Mesodermal cell (in vitro differentiated cells): ENCODE results near the gene MS4A15.

ENCODE experiments used
- H3K27ac ChIP-seq: 2 replicates; pipeline ENCODE4 v1.7.0; 2013; ENCODE audit warnings: mild to moderate bottlenecking, low read depth, low read length, moderate library complexity; ENCODE audit not compliant: severe bottlenecking
- H3K36me3 ChIP-seq: 2 replicates; pipeline ENCODE4 v1.7.1; 2013; ENCODE audit warnings: mild to moderate bottlenecking, low read length, moderate library complexity; ENCODE audit not compliant: control insufficient read depth, insufficient read depth
- H3K4me1 ChIP-seq: one replicate; pipeline ENCODE4 v1.7.1; 2013; ENCODE audit warnings: mild to moderate bottlenecking, low read length; ENCODE audit not compliant: insufficient read depth, control insufficient read depth, poor library complexity, severe bottlenecking
- H3K4me3 ChIP-seq: 2 replicates; pipeline ENCODE4 v1.7.0; 2013; ENCODE audit warnings: low read length, control low read depth, mild to moderate bottlenecking; ENCODE audit not compliant: insufficient read depth, poor library complexity, severe bottlenecking; ENCODE audit errors: extremely low read depth
- H3K9me3 ChIP-seq: 2 replicates; pipeline ENCODE4 v1.7.1; 2013; ENCODE audit warnings: mild to moderate bottlenecking, low read length, moderate library complexity; ENCODE audit not compliant: control insufficient read depth
- WGBS, 2 experiments: methylation state at CpG; one replicate each; pipeline ENCODE4 v1.1.5; 2013; ENCODE audit warnings: missing lambda C conversion rate in 2 of 2; ENCODE audit not compliant: insufficient coverage in 2 of 2; 5-methylcytosine and 5-hydroxymethylcytosine counted together

The MS4A15 gene

DNA sequence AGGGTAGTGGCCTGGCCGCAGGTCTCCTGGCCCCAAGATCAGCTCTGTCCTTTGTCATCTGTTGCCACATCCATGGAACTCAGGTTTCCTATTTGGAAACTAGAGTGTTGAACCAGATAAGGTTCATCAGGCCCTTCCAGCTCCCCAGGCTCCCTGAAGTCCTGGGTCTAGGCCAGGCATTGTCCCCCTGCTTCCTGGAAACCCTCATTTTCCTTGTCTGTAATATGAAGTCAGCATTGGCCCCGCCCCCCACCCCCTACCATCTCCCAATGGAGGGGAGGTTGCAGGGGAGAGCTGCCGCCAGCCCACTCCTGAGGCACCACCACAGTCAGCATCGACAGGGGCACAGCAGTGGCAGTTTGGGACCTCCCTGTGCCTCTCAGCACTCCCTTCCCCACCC is 19.5 kb downstream of the MS4A15 start:
- 74 to 89% methylated on average over 1 to 3 of the region's 4 CpGs for WGBS, 2 experiments
- Histone ChIP-seq H3K36me3 (no peaks in the 10 kb centered on the region), H3K27ac (no peak overlapping the region), H3K4me1 (peaks cover 5% of the 10 kb centered on the region), H3K4me3 (no peak overlapping the region), H3K9me3 (no peaks in the 10 kb centered on the region)

DNA sequence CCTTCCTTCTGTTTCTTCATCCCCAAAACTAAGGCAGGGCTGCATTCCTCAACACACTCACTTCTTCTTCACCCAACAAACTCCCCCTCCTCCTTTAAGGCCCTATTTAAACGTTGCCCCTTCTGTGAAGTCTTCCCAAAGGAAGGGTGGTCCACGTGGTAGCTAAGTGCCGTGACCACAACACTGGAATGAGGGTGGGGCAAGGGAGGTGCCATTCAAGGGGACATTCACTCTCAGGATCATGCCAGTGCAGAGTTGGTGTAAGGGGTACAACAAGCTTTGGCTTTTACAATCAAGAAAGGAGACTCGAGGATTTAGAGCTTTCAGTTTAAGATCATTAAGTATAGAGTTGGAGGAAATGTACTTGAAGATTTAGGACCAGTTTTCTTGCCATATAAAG is 20.4 kb downstream of the MS4A15 start:
- WGBS, 2 experiments = 81 to 91% methylated on average over 3 of the region's 4 CpGs
- Histone ChIP-seq H3K9me3 (no peaks in the 10 kb centered on the region), H3K36me3 (no peaks in the 10 kb centered on the region), H3K4me1 (peaks cover 5% of the 10 kb centered on the region), H3K27ac (no peak overlapping the region), H3K4me3 (no peak overlapping the region)

- peaks cover 5% of the 10 kb centered on the region for H3K4me1 ChIP-seq
- H3K27ac ChIP-seq = no peak overlapping the region
- H3K36me3 ChIP-seq = no peaks in the 10 kb centered on the region
- H3K4me3 ChIP-seq = no peak overlapping the region
- 90 to 100% methylated on average over 1 of the region's 2 CpGs for WGBS, 2 experiments
- H3K9me3 ChIP-seq = no peaks in the 10 kb centered on the region
Measured at GRCh38 chr11:60777572-60777971, 20.9 kb downstream of the MS4A15 start.

DNA sequence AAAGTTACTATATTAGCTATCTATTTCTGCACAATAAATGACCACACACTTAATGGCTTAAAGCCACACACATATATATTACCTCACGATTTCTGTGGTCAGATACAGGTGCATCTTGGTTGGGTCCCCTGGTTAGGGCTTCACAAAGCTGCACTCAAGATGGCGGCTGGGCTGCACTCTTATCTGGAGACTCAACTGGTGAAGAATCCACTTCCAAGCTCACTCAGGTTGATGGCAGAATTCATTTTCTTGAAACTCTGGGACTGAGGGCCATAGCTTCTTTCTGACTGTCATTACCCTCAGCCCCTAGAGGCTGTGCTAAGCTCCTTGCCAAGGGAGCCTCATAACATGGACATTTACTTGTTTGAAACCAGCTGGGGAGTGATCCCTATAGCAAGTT is 23.4 kb downstream of the MS4A15 start:
- 89 to 92% methylated on average over 2 of the region's 2 CpGs for WGBS, 2 experiments
- Histone ChIP-seq H3K4me1 (peaks cover 5% of the 10 kb centered on the region), H3K9me3 (no peaks in the 10 kb centered on the region), H3K4me3 (no peak overlapping the region), H3K36me3 (no peaks in the 10 kb centered on the region), H3K27ac (no peak overlapping the region)

- no peaks in the 10 kb centered on the region for H3K36me3 ChIP-seq
- no peaks in the 10 kb centered on the region for H3K9me3 ChIP-seq
- H3K27ac ChIP-seq = no peak overlapping the region
- H3K4me3 ChIP-seq = no peak overlapping the region
- peaks cover 5% of the 10 kb centered on the region for H3K4me1 ChIP-seq
Measured at GRCh38 chr11:60780774-60781173, 24.1 kb downstream of the MS4A15 start.

DNA sequence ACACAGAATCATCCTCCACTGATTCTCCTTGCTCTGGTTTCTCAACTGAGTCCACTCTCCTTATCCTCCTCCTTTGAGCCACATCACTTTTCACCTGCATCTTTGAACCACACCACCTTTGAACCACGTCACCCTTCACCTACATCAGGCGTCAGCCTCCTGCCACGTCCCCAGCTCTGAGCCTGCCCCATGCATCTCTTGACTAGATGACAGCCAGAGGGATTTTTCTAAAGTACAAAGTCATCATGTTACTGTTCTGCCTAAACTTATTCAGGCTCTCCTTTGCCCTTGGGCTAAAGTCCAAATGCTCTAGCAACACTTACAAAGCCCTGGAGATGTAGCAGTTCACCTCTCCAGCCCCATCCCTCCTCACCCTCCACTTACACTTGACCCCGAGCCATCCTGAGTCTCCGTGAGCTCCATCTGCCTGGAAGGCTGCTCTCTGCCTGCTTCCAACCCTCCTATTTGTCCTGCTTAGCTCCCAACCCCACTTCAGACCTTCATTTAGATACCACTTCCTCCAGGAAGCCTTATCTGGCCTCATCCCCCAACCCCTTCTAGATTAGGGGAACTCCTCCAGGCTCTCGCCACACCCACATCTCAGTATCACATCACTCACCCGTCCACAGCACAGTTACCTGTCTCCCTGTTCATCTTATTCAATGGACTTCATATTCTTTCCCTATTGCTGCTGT is 24.8 kb downstream of the MS4A15 start:
- H3K36me3 ChIP-seq = no peaks in the 10 kb centered on the region
- H3K4me3 ChIP-seq = no peak overlapping the region
- H3K4me1 ChIP-seq = peaks cover 5% of the 10 kb centered on the region
- no peaks in the 10 kb centered on the region for H3K9me3 ChIP-seq
- 87 to 90% methylated on average over 7 of the region's 7 CpGs for WGBS, 2 experiments
- H3K27ac ChIP-seq = no peak overlapping the region

GRCh38 chr11:60781981-60782316 is 25.3 kb downstream of the MS4A15 start:
- WGBS, 2 experiments = 81 to 92% methylated on average over 2 to 3 of the region's 4 CpGs

DNA sequence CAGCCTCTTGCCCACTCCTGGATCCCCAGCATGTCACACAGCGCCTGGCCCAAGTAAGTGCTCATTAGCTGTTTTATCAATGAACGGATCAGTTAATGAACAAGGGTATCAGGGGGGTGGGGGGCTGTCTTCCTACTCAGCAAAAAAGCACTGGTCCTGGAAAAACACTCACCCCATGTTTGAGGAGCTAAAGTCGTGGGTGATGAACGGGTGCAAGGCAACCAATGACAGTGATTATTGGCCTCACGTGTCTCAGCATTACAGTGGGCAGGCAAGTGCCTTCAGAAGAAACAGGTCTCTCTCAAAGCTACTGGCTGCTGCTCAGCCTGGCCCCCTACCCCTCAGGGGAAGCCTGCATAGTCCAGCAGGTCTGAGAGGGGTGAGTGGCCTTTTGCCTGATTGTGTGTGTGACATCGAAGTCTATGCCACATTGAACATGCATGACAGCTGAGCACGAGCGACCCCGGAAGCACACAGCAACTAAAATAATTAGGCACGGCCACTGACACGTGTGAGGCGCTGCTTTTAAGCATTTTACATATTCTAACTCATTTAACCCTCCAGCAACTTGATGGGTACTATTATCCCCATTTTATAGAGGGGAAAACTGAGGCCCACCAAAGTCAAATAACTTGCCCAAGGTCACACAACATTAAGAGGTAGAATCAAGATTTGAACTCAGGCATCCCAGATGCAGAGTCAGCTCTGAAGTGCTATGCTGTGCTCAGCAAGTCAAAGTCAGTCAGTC is 25.9 kb downstream of the MS4A15 start:
- H3K27ac ChIP-seq = no peak overlapping the region
- 75 to 78% methylated on average over 5 to 12 of the region's 12 CpGs for WGBS, 2 experiments
- no peaks in the 10 kb centered on the region for H3K36me3 ChIP-seq

More at GRCh38 chr11:60781981-60782316, 25.3 kb downstream of the MS4A15 start:
- Histone ChIP-seq H3K4me3 (no peak overlapping the region), H3K4me1 (peaks cover 5% of the 10 kb centered on the region), H3K36me3 (no peaks in the 10 kb centered on the region), H3K27ac (no peak overlapping the region), H3K9me3 (no peaks in the 10 kb centered on the region)

GRCh38 chr11:60783141-60783484 is 26.4 kb downstream of the MS4A15 start:
- 91 to 93% methylated on average over 3 to 6 of the region's 8 CpGs for WGBS, 2 experiments
- Histone ChIP-seq H3K4me3 (no peak overlapping the region), H3K27ac (no peak overlapping the region), H3K9me3 (no peaks in the 10 kb centered on the region), H3K4me1 (no peaks in the 10 kb centered on the region), H3K36me3 (no peaks in the 10 kb centered on the region)

More for the DNA sequence above, 25.9 kb downstream of the MS4A15 start:
- H3K4me1 ChIP-seq = peaks cover under 1% of the 10 kb centered on the region
- H3K9me3 ChIP-seq = no peaks in the 10 kb centered on the region
- no peak overlapping the region for H3K4me3 ChIP-seq

- Histone ChIP-seq H3K9me3 (no peaks in the 10 kb centered on the region), H3K4me1 (no peaks in the 10 kb centered on the region), H3K4me3 (no peak overlapping the region), H3K36me3 (no peaks in the 10 kb centered on the region), H3K27ac (no peak overlapping the region)
- 85 to 93% methylated on average over 6 to 7 of the region's 7 CpGs for WGBS, 2 experiments
Measured at GRCh38 chr11:60783911-60784310, 27.2 kb downstream of the MS4A15 start.

- H3K9me3 ChIP-seq = no peaks in the 10 kb centered on the region
Measured at GRCh38 chr11:60785136-60785535, 28.5 kb downstream of the MS4A15 start, which contains the start of gene MS4A10. MS4A10 (plus strand) TSS chr11:60785333; CDS start chr11:60790336, 5,003 bp downstream.

More at GRCh38 chr11:60785136-60785535, 28.5 kb downstream of the MS4A15 start, which contains the start of gene MS4A10:
- Histone ChIP-seq H3K4me3 (no peak within 1 kb of the TSS), H3K27ac (no peak within 1 kb of the TSS), H3K36me3 (no peaks in the 10 kb centered on the region), H3K4me1 (no peaks in the 10 kb centered on the region)
- 83 to 97% methylated on average over 5 to 6 of the region's 9 CpGs for WGBS, 2 experiments
